NCI-H2107 treated with DMSO at 0.1 percent for 48 hours (cell line): ENCODE results near the gene ATP12A.
A peak's percentile ranks its signal among the peaks of the same experiment; 100 is the strongest.

Experiments used
- DNase-seq: peaks from one replicate; lab custom pipeline; 2025; ENCODE audit not compliant: unreplicated experiment; lab: John Stamatoyannopoulos, UW

Gene ATP12A

GRCh38 chr13:24680258-24680920, at the start of gene ATP12A:
Gene ATP12A (plus strand): TSS chr13:24680408. CDS start chr13:24680744, 336 bp downstream.
- no peak for DNase-seq

GRCh38 chr13:24630851-24631620, 49.2 kb upstream of the ATP12A start:
- DNase-seq: peak; percentile 0

GRCh38 chr13:24631922-24632321, 48.3 kb upstream of the ATP12A start:
- no peak for DNase-seq

GRCh38 chr13:24632382-24633121, 47.7 kb upstream of the ATP12A start:
- no peak for DNase-seq

GRCh38 chr13:24636776-24637175, 43.4 kb upstream of the ATP12A start:
- DNase-seq: no peak

- DNase-seq: no peak
Measured at GRCh38 chr13:24638096-24638495, 42.1 kb upstream of the ATP12A start.

- no peak for DNase-seq
Measured at GRCh38 chr13:24640752-24641151, 39.5 kb upstream of the ATP12A start.

- DNase-seq: no peak
Measured at GRCh38 chr13:24642219-24642618, 38.0 kb upstream of the ATP12A start.

- DNase-seq: peak; percentile 8
Measured at GRCh38 chr13:24644036-24644435, 36.2 kb upstream of the ATP12A start.

GRCh38 chr13:24648271-24648670, 31.9 kb upstream of the ATP12A start:
- no peak for DNase-seq

GRCh38 chr13:24648983-24649687, 31.1 kb upstream of the ATP12A start:
- DNase-seq: no peak

GRCh38 chr13:24649688-24650043, 30.5 kb upstream of the ATP12A start:
- no peak for DNase-seq

- DNase-seq: no peak
Measured at GRCh38 chr13:24650161-24650560, 30.0 kb upstream of the ATP12A start.

GRCh38 chr13:24651718-24652345, 28.4 kb upstream of the ATP12A start:
- no peak for DNase-seq

GRCh38 chr13:24652359-24652758, 27.8 kb upstream of the ATP12A start:
- DNase-seq: no peak

- DNase-seq: no peak
Measured at GRCh38 chr13:24654741-24655140, 25.5 kb upstream of the ATP12A start.

GRCh38 chr13:24659239-24659638, 21.0 kb upstream of the ATP12A start:
- no peak for DNase-seq

GRCh38 chr13:24660023-24660741, 20.0 kb upstream of the ATP12A start:
- DNase-seq: no peak

GRCh38 chr13:24661713-24662112, 18.5 kb upstream of the ATP12A start:
- no peak for DNase-seq
